DND-41 (cell line): Measurements from ENCODE around the gene NPAS1.

Experiments
- ATAC-seq: fragments of 200-7000 bp; cut with Tn5 transposase; 3 replicates; pipeline ENCODE4 v1.9.1; 2021; ENCODE audit warnings: low read depth; ENCODE audit not compliant: insufficient read depth
- DNase-seq: peaks from one replicate; pipeline ENCODE4 v3.0.0-alpha.2; 2020
- H2AFZ ChIP-seq: 2 replicates; pipeline ENCODE4 v1.6.0; 2012; ENCODE audit warnings: low read depth, low read length
- H3K27ac ChIP-seq: 2 replicates; pipeline ENCODE4 v1.5.1; 2012; ENCODE audit warnings: low read length, inconsistent platforms
- H3K27me3 ChIP-seq: fragments of 200-600 bp; sonication (generic); 2 replicates; pipeline ENCODE4 v1.6.0; 2012; ENCODE audit warnings: low read length, mild to moderate bottlenecking, inconsistent platforms; ENCODE audit not compliant: insufficient read depth, poor library complexity
- H3K36me3 ChIP-seq: 2 replicates; pipeline ENCODE4 v1.5.1; 2012; ENCODE audit warnings: low read length, inconsistent platforms; ENCODE audit not compliant: insufficient read depth
- H3K4me1 ChIP-seq: 2 replicates; pipeline ENCODE4 v1.5.1; 2012; ENCODE audit warnings: mild to moderate bottlenecking, low read length; ENCODE audit not compliant: insufficient read depth
- H3K4me2 ChIP-seq: 2 replicates; pipeline ENCODE4 v1.6.0; 2012; ENCODE audit warnings: mild to moderate bottlenecking, moderate library complexity, low read length, inconsistent platforms; ENCODE audit not compliant: insufficient read depth
- H3K4me3 ChIP-seq, 2 experiments: fragments of 200-600 bp in 1 of 2; shearing (Covaris generic) in 1 of 2; 2 replicates each; pipeline ENCODE4 v1.5.1; 2012 to 2016; ENCODE audit warnings: inconsistent platforms in 2 of 2, low read length in 2 of 2, mild to moderate bottlenecking in 2 of 2, low read depth in 1 of 2, moderate library complexity in 1 of 2
- H3K79me2 ChIP-seq: 2 replicates; pipeline ENCODE4 v1.6.0; 2012; ENCODE audit warnings: low read length, inconsistent platforms; ENCODE audit not compliant: insufficient read depth
- H3K9ac ChIP-seq: 2 replicates; pipeline ENCODE4 v1.6.0; 2012; ENCODE audit warnings: low read depth, mild to moderate bottlenecking, inconsistent platforms, low read length, moderate library complexity
- H3K9me3 ChIP-seq: 2 replicates; pipeline ENCODE4 v1.5.1; 2012; ENCODE audit warnings: low read length, moderate library complexity, mild to moderate bottlenecking, inconsistent platforms; ENCODE audit not compliant: insufficient read depth, severe bottlenecking
- H4K20me1 ChIP-seq: 2 replicates; pipeline ENCODE4 v1.6.0; 2012; ENCODE audit warnings: low read length; ENCODE audit not compliant: insufficient read depth
- CTCF ChIP-seq: IDR thresholded peaks from 2 replicates; pipeline ENCODE4 v1.5.1; 2012; ENCODE audit warnings: borderline replicate concordance, low read length, moderate library complexity, mild to moderate bottlenecking; ENCODE audit not compliant: poor library complexity, severe bottlenecking; ENCODE audit errors: extremely low read depth
- EZH2 ChIP-seq: IDR thresholded peaks from 3 replicates; pipeline ENCODE4 v1.6.1; 2012; ENCODE audit warnings: borderline replicate concordance, low read depth, mild to moderate bottlenecking, moderate library complexity, low read length, inconsistent platforms; ENCODE audit not compliant: severe bottlenecking

Gene NPAS1

DNA sequence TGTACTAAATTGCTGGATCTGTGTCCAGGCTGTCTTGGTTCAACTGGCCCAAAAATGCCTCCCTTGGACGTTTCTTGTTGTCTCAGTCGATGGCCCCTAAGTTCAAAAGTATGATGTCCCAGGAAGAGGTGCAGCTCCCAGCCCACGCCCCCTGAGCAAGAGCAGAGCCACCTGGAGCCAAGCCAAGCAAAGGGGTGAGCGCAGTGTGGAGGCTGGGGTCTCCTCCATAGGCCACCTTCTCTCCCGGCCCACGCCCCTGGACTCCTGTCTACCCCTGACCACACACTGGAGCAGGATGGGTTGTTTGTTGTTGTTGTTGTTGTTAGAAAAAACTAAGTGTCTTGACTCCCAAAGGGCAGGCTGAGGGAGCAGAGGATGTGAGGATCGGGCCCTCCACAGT, 26.0 kb upstream of the NPAS1 start:
- H3K4me3 ChIP-seq = no peak overlapping the region
- H3K79me2 ChIP-seq = no peaks in the 10 kb centered on the region
- H3K36me3 ChIP-seq = peaks cover 89% of the 10 kb centered on the region
- no peak overlapping the region for H3K27ac ChIP-seq
- TF ChIP-seq CTCF = no peak
- TF ChIP-seq EZH2 = no peak
- no peaks in the 10 kb centered on the region for H3K9me3 ChIP-seq
- ATAC-seq (no peak), DNase-seq (no peak)
- no peak overlapping the region for H3K4me2 ChIP-seq
- no peaks in the 10 kb centered on the region for H3K4me1 ChIP-seq
- no peak overlapping the region for H2AFZ ChIP-seq
- H3K27me3 ChIP-seq = no peaks in the 10 kb centered on the region
- H4K20me1 ChIP-seq = peaks cover 26% of the 10 kb centered on the region
- H3K9ac ChIP-seq = no peak overlapping the region

GRCh38 chr19:46994141-46994686, 25.4 kb upstream of the NPAS1 start:
- Histone ChIP-seq H4K20me1 (peaks cover 26% of the 10 kb centered on the region), H3K27me3 (no peaks in the 10 kb centered on the region), H2AFZ (no peak overlapping the region), H3K9me3 (no peaks in the 10 kb centered on the region), H3K79me2 (no peaks in the 10 kb centered on the region), H3K9ac (no peak overlapping the region), H3K4me2 (no peak overlapping the region), H3K4me3 (no peak overlapping the region), H3K36me3 (peaks cover 89% of the 10 kb centered on the region), H3K27ac (no peak overlapping the region), H3K4me1 (no peaks in the 10 kb centered on the region)
- ATAC-seq = no peak
- no peak for DNase-seq
- TF ChIP-seq EZH2 (no peak), CTCF (no peak)

DNA sequence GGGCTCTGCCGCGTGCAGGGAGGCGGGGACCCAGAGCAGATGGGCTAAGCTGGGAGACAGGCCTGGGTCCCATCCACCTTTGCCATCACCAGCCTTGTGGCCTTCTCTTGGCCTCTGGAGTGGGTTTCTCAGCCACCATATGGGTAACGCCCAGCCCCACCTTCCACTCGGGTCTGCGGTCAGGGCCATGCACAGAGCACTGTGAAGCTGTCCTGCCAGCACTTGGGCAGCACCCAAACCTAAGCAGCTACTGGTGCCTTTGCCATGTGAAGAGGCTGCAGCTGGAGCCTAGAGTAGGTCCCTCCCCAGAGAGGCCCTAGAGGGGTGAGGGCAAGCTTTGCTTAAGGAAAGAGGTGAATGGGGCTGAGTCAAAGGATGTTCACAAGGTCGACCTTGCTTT, 24.1 kb upstream of the NPAS1 start:
- H3K9ac ChIP-seq = no peak overlapping the region

More for the DNA sequence above, 24.1 kb upstream of the NPAS1 start:
- Histone ChIP-seq H3K27ac (no peak overlapping the region), H3K9me3 (no peaks in the 10 kb centered on the region), H3K4me1 (no peaks in the 10 kb centered on the region), H4K20me1 (peaks cover 26% of the 10 kb centered on the region), H2AFZ (no peak overlapping the region), H3K79me2 (no peaks in the 10 kb centered on the region), H3K4me2 (no peak overlapping the region), H3K4me3 (no peak overlapping the region), H3K27me3 (no peaks in the 10 kb centered on the region), H3K36me3 (peaks cover 89% of the 10 kb centered on the region)
- DNase-seq (no peak), ATAC-seq (no peak)
- no peak for TF ChIP-seq EZH2
- no peak for TF ChIP-seq CTCF
